ENCODE data around the gene NUDT1. TPM values are rescaled to one million over a fixed set of nuclear protein-coding genes. Genes with fewer than 3 reads are reported as not detected.

Gene NUDT1
- 56.5 TPM for polyA plus RNA-seq (2012; ENCODE audit: low read depth, missing spikeins)

- FAIRE-seq = peak; percentile 95
- TF ChIP-seq POLR2AphosphoS5 (IDR thresholded peaks at IDR 0.05; ENCODE audit: low read depth, low read length) = peak; percentile 91
- TF ChIP-seq SPI1 (IDR thresholded peaks at IDR 0.05; ENCODE audit: low read depth, low read length) = no peak
- peak; percentile 96 for TF ChIP-seq TAF1 (IDR thresholded peaks at IDR 0.05; ENCODE audit: low read depth, low read length)
- peak; percentile 89 for TF ChIP-seq POLR2A (IDR thresholded peaks at IDR 0.05; ENCODE audit: low read depth, low read length)
- TF ChIP-seq PAX5 (IDR thresholded peaks at IDR 0.05; ENCODE audit: insufficient read depth, low read length, severe bottlenecking) = no peak
- peak; percentile 51 for TF ChIP-seq POU2F2 (IDR thresholded peaks at IDR 0.05; ENCODE audit: low read depth, low read length)
Observed at GRCh38 chr7:2241580-2242540, at the start of gene NUDT1, which contains the start of gene MRM2. Gene NUDT1, plus strand, starts transcription at chr7:2242226. Its CDS starts 2,349 bp downstream, at chr7:2244575. Gene MRM2, minus strand, starts transcription at chr7:2242205. Its CDS starts 36 bp downstream, at chr7:2242169.

GRCh38 chr7:2192831-2193534, 49.0 kb upstream of the NUDT1 start:
- DNase-seq (ENCODE audit: insufficient read length, low spot score) (no peak), FAIRE-seq (no peak)
- TF ChIP-seq PAX5 (IDR thresholded peaks at IDR 0.05; ENCODE audit: insufficient read depth, low read length, severe bottlenecking) (no peak), POLR2A (IDR thresholded peaks at IDR 0.05; ENCODE audit: low read depth, low read length) (no peak), POLR2AphosphoS5 (IDR thresholded peaks at IDR 0.05; ENCODE audit: low read depth, low read length) (no peak), POU2F2 (IDR thresholded peaks at IDR 0.05; ENCODE audit: low read depth, low read length) (no peak), TAF1 (IDR thresholded peaks at IDR 0.05; ENCODE audit: low read depth, low read length) (no peak), SPI1 (IDR thresholded peaks at IDR 0.05; ENCODE audit: low read depth, low read length) (no peak)

More at GRCh38 chr7:2241580-2242540, at the start of gene NUDT1, which contains the start of gene MRM2:
- DNase-seq (ENCODE audit: insufficient read length, low spot score) = peak; percentile 82

GRCh38 chr7:2193575-2194305, 48.3 kb upstream of the NUDT1 start:
- DNase-seq (ENCODE audit: insufficient read length, low spot score) = no peak
- no peak for FAIRE-seq
- TF ChIP-seq POLR2AphosphoS5 (IDR thresholded peaks at IDR 0.05; ENCODE audit: low read depth, low read length) (no peak), TAF1 (IDR thresholded peaks at IDR 0.05; ENCODE audit: low read depth, low read length) (no peak), POLR2A (IDR thresholded peaks at IDR 0.05; ENCODE audit: low read depth, low read length) (no peak), POU2F2 (IDR thresholded peaks at IDR 0.05; ENCODE audit: low read depth, low read length) (no peak), PAX5 (IDR thresholded peaks at IDR 0.05; ENCODE audit: insufficient read depth, low read length, severe bottlenecking) (no peak), SPI1 (IDR thresholded peaks at IDR 0.05; ENCODE audit: low read depth, low read length) (no peak)

- DNase-seq (ENCODE audit: insufficient read length, low spot score) (no peak), FAIRE-seq (no peak)
- no peak for TF ChIP-seq POLR2A (IDR thresholded peaks at IDR 0.05; ENCODE audit: low read depth, low read length)
- no peak for TF ChIP-seq TAF1 (IDR thresholded peaks at IDR 0.05; ENCODE audit: low read depth, low read length)
- TF ChIP-seq POLR2AphosphoS5 (IDR thresholded peaks at IDR 0.05; ENCODE audit: low read depth, low read length) = no peak
- no peak for TF ChIP-seq PAX5 (IDR thresholded peaks at IDR 0.05; ENCODE audit: insufficient read depth, low read length, severe bottlenecking)
- no peak for TF ChIP-seq SPI1 (IDR thresholded peaks at IDR 0.05; ENCODE audit: low read depth, low read length)
- no peak for TF ChIP-seq POU2F2 (IDR thresholded peaks at IDR 0.05; ENCODE audit: low read depth, low read length)
Observed at GRCh38 chr7:2195400-2196246, 46.4 kb upstream of the NUDT1 start.

GRCh38 chr7:2196381-2197378, 45.3 kb upstream of the NUDT1 start:
- TF ChIP-seq PAX5 (IDR thresholded peaks at IDR 0.05; ENCODE audit: insufficient read depth, low read length, severe bottlenecking) (no peak), POLR2AphosphoS5 (IDR thresholded peaks at IDR 0.05; ENCODE audit: low read depth, low read length) (no peak), POU2F2 (IDR thresholded peaks at IDR 0.05; ENCODE audit: low read depth, low read length) (no peak), POLR2A (IDR thresholded peaks at IDR 0.05; ENCODE audit: low read depth, low read length) (no peak), SPI1 (IDR thresholded peaks at IDR 0.05; ENCODE audit: low read depth, low read length) (no peak), TAF1 (IDR thresholded peaks at IDR 0.05; ENCODE audit: low read depth, low read length) (no peak)
- FAIRE-seq = no peak
- no peak for DNase-seq (ENCODE audit: insufficient read length, low spot score)

- no peak for TF ChIP-seq SPI1 (IDR thresholded peaks at IDR 0.05; ENCODE audit: low read depth, low read length)
- TF ChIP-seq POLR2A (IDR thresholded peaks at IDR 0.05; ENCODE audit: low read depth, low read length) = no peak
- TF ChIP-seq PAX5 (IDR thresholded peaks at IDR 0.05; ENCODE audit: insufficient read depth, low read length, severe bottlenecking) = no peak
- TF ChIP-seq TAF1 (IDR thresholded peaks at IDR 0.05; ENCODE audit: low read depth, low read length) = no peak
- no peak for FAIRE-seq
- no peak for DNase-seq (ENCODE audit: insufficient read length, low spot score)
Observed at GRCh38 chr7:2197436-2198155, 44.4 kb upstream of the NUDT1 start.

GRCh38 chr7:2198206-2198605, 43.8 kb upstream of the NUDT1 start:
- TF ChIP-seq POLR2A (IDR thresholded peaks at IDR 0.05; ENCODE audit: low read depth, low read length) = no peak
- TF ChIP-seq PAX5 (IDR thresholded peaks at IDR 0.05; ENCODE audit: insufficient read depth, low read length, severe bottlenecking) = no peak
- no peak for TF ChIP-seq POLR2AphosphoS5 (IDR thresholded peaks at IDR 0.05; ENCODE audit: low read depth, low read length)
- no peak for TF ChIP-seq SPI1 (IDR thresholded peaks at IDR 0.05; ENCODE audit: low read depth, low read length)
- no peak for TF ChIP-seq POU2F2 (IDR thresholded peaks at IDR 0.05; ENCODE audit: low read depth, low read length)
- no peak for TF ChIP-seq TAF1 (IDR thresholded peaks at IDR 0.05; ENCODE audit: low read depth, low read length)
- no peak for DNase-seq (ENCODE audit: insufficient read length, low spot score)
- FAIRE-seq = no peak

Data from GM12891 (cell line).